Fibroblast of lung (primary cell): ENCODE data around the gene NR2E1. TPM values are rescaled to one million over a fixed set of nuclear protein-coding genes. Genes with fewer than 3 reads are reported as not detected.

Experiments used
- DNase-seq, 2 donors: peaks; one replicate each; pipeline versions ENCODE4 v3.0.0 to v3.0.0-alpha.2; 2010; ENCODE audit warnings: low read depth in 2 of 2
- H2AFZ ChIP-seq: 2 replicates; pipeline ENCODE4 v1.5.1; 2012; ENCODE audit warnings: low read length, control low read depth, inconsistent platforms
- H3K27ac ChIP-seq: 2 replicates; pipeline ENCODE4 v1.5.1; 2011; ENCODE audit warnings: low read length, control low read depth; ENCODE audit not compliant: insufficient read depth
- H3K27me3 ChIP-seq: 2 replicates; pipeline ENCODE4 v1.5.1; 2011; ENCODE audit warnings: mild to moderate bottlenecking, low read length; ENCODE audit not compliant: control insufficient read depth, insufficient read depth
- H3K36me3 ChIP-seq: 2 replicates; pipeline ENCODE4 v1.5.1; 2011; ENCODE audit warnings: low read length; ENCODE audit not compliant: control insufficient read depth, insufficient read depth
- H3K4me1 ChIP-seq: 2 replicates; pipeline ENCODE4 v1.5.1; 2011; ENCODE audit warnings: low read length; ENCODE audit not compliant: control insufficient read depth, insufficient read depth; ENCODE audit errors: extremely low read depth
- H3K4me2 ChIP-seq: 2 replicates; pipeline ENCODE4 v1.5.1; 2011; ENCODE audit warnings: low read length, control low read depth; ENCODE audit not compliant: insufficient read depth; ENCODE audit errors: extremely low read depth
- H3K4me3 ChIP-seq, 4 experiments: fragments of 200-600 bp in 1 of 4; sonication (generic) in 1 of 4; replicated peaks in 1 of 4; 2 replicates each; pipeline ENCODE4 v1.5.1; 2011 to 2016; ENCODE audit warnings: low read length in 4 of 4, low read depth in 3 of 4, mild to moderate bottlenecking in 3 of 4, control low read depth in 2 of 4, inconsistent platforms in 1 of 4, mixed read lengths in 1 of 4; ENCODE audit not compliant: insufficient read depth in 1 of 4; ENCODE audit errors: control extremely low read depth in 1 of 4
- H3K79me2 ChIP-seq: 2 replicates; pipeline ENCODE4 v1.5.1; 2012; ENCODE audit warnings: mild to moderate bottlenecking, low read length, inconsistent platforms; ENCODE audit not compliant: control insufficient read depth, insufficient read depth
- H3K9ac ChIP-seq: 2 replicates; pipeline ENCODE4 v1.5.1; 2011; ENCODE audit warnings: mild to moderate bottlenecking, low read length, control low read depth; ENCODE audit not compliant: insufficient read depth
- H3K9me3 ChIP-seq: 2 replicates; pipeline ENCODE4 v1.5.1; 2012; ENCODE audit warnings: low read depth, low read length; ENCODE audit not compliant: control insufficient read depth, insufficient read depth
- H4K20me1 ChIP-seq: 2 replicates; pipeline ENCODE4 v1.5.1; 2011; ENCODE audit warnings: low read length; ENCODE audit not compliant: control insufficient read depth, insufficient read depth; ENCODE audit errors: extremely low read depth
- CTCF ChIP-seq, 2 donors: IDR thresholded peaks in 1 of 2; conservative IDR thresholded peaks in 1 of 2; 1 replicate in 1 of 2; 2 replicates in 1 of 2; pipeline ENCODE4 v1.5.1; 2011 to 2012; ENCODE audit warnings: low read length in 2 of 2, control low read depth in 1 of 2, inconsistent platforms in 1 of 2, low read depth in 1 of 2, mild to moderate bottlenecking in 1 of 2
- EZH2 ChIP-seq: IDR thresholded peaks from 2 replicates; pipeline ENCODE4 v1.5.1; 2012; ENCODE audit warnings: low read length, control low read depth, mild to moderate bottlenecking; ENCODE audit errors: missing control alignments
- polyA plus RNA-seq, 2 donors: library from polyadenylated mRNA; depleted of rRNA in 1 of 2; stranded (reverse) in 1 of 2; unstranded in 1 of 2; fragments of >200 nt; gene quantifications; 2 replicates each; pipeline ENCODE4 v1.2.1, GENCODE V29; 2011 to 2012; ENCODE audit warnings: missing spikeins in 1 of 2
- total RNA-seq: library from RNA; depleted of rRNA; stranded (reverse); fragments of >200 nt; gene quantifications from 2 replicates; pipeline ENCODE4 v1.2.1, GENCODE V29; 2014

Gene NR2E1
- total and polyA plus RNA-seq, 2 donors (not counting 1 experiment from before 2014, with no cell fraction given): not detected

GRCh38 chr6:108193131-108193530 is 27.3 kb downstream of the NR2E1 start:
- H3K27ac ChIP-seq: no peak overlapping the region
- no peaks in the 10 kb centered on the region for H3K4me1 ChIP-seq
- H3K4me3 ChIP-seq: no peak overlapping the region
- peaks cover 4% of the 10 kb centered on the region for H3K27me3 ChIP-seq
- H3K36me3 ChIP-seq: no peaks in the 10 kb centered on the region
- no peaks in the 10 kb centered on the region for H3K9me3 ChIP-seq
- H3K4me2 ChIP-seq: no peak overlapping the region
- H3K9ac ChIP-seq: no peak overlapping the region
- no peak for DNase-seq
- H2AFZ ChIP-seq: no peak overlapping the region
- peaks cover 2% of the 10 kb centered on the region for H4K20me1 ChIP-seq
- TF ChIP-seq EZH2: no peak
- no peak for TF ChIP-seq CTCF (conservative IDR thresholded peaks at IDR 0.05 in 1 of 2, IDR thresholded peaks at IDR 0.05 in 1 of 2; ENCODE audit: low read depth in 1 of 2, low read length in 2 of 2)
- no peaks in the 10 kb centered on the region for H3K79me2 ChIP-seq

DNA sequence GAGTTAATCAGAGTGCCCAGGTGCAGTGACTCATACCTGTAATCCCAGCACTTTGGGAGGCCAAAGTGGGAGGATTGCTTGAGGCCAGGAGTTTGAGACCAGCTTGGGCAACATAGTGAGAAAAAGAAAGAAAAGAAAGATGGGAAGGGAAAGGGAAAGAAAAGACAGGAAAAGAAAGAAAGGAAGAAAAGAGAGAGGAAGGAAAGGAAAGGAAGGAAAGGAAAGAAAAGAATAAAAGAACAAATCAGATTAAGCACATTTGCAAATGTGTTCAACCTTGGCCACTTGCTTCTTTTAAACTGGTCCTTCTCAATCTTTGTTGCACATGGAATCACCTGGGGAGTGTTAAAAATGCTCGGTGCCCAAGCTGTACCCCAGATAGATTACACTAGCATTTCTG is 28.0 kb downstream of the NR2E1 start:
- no peaks in the 10 kb centered on the region for H3K4me1 ChIP-seq
- H3K36me3 ChIP-seq: no peaks in the 10 kb centered on the region
- no peak overlapping the region for H3K9ac ChIP-seq
- no peak overlapping the region for H3K4me3 ChIP-seq
- peaks cover 2% of the 10 kb centered on the region for H3K27me3 ChIP-seq
- peaks cover 2% of the 10 kb centered on the region for H4K20me1 ChIP-seq
- H3K27ac ChIP-seq: no peak overlapping the region
- H3K79me2 ChIP-seq: no peaks in the 10 kb centered on the region
- no peak overlapping the region for H3K4me2 ChIP-seq
- no peaks in the 10 kb centered on the region for H3K9me3 ChIP-seq
- H2AFZ ChIP-seq: no peak overlapping the region
- TF ChIP-seq EZH2: no peak
- no peak for DNase-seq

- Histone ChIP-seq H3K9me3 (no peaks in the 10 kb centered on the region), H3K4me2 (no peak overlapping the region), H3K4me3 (no peak overlapping the region), H3K27ac (no peak overlapping the region), H3K4me1 (no peaks in the 10 kb centered on the region), H3K36me3 (no peaks in the 10 kb centered on the region), H3K79me2 (no peaks in the 10 kb centered on the region), H2AFZ (no peak overlapping the region), H4K20me1 (no peaks in the 10 kb centered on the region), H3K9ac (no peak overlapping the region), H3K27me3 (peaks cover 2% of the 10 kb centered on the region)
- no peak for TF ChIP-seq EZH2
- no peak for TF ChIP-seq CTCF (conservative IDR thresholded peaks at IDR 0.05 in 1 of 2, IDR thresholded peaks at IDR 0.05 in 1 of 2; ENCODE audit: low read depth in 1 of 2, low read length in 2 of 2)
- DNase-seq: no peak
Observed at GRCh38 chr6:108194503-108194902, 28.7 kb downstream of the NR2E1 start.
